Erythroblast (primary cell): ENCODE data around the gene CERS6.

Experiments
- GATA1 ChIP-seq: IDR thresholded peaks from 2 replicates; pipeline ENCODE4 v1.6.1; 2011; ENCODE audit warnings: low read depth, mild to moderate bottlenecking, control low read depth, low read length, moderate library complexity
- POLR2A ChIP-seq: IDR thresholded peaks from 2 replicates; pipeline ENCODE4 v1.6.1; 2011; ENCODE audit warnings: mild to moderate bottlenecking, low read length

DNA sequence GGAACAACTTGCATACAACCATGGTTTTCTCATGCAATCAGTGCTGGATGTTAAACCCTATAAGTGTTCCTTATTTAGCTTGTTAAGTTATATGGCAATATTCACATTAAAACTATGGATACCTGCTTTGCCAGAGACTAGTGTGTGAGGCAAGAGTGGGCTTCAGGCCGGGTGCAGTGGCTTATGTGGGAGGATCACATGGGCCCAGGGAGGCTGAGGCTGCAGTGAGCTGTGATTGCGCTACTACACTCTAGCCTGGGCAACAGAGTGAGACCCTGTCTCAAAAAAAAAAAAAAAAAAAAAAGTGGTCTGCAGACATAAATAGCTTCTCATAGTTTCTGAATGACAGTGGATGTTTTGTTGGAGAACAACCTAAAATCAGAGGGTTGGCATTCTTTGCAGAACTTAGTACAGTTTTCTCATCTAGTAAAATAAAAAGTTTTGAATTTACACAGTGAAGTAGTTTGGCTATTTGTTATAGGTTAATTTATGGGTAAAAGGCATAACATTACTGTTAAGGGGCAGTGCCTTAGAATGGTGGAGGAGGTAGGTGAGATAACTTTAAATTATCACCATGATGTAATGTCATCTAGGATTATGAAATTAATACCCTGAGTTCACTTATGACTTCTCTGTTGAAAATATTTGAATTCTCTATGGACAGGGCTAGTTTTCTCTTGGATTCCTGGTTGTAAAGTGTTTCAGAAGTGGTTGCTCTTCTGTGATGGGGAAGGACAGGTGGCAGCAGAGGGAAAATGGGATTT lies 5.3 kb downstream of the CERS6 start:
- TF ChIP-seq POLR2A (no peak), GATA1 (no peak)
